ENCODE data around the gene SLC22A3. TPM values are rescaled to one million over a fixed set of nuclear protein-coding genes. Genes with fewer than 3 reads are reported as not detected.

SLC22A3 gene
- total RNA-seq, 4 donors from 2014 or later = 6.7 to 14.3 (median 13.2) TPM

- ATAC-seq (ENCODE audit: low FRiP score) = no peak
Measured at GRCh38 chr6:160328447-160328846, 19.7 kb upstream of the SLC22A3 start.

GRCh38 chr6:160329188-160329587 is 19.0 kb upstream of the SLC22A3 start:
- DNase-seq (ENCODE audit: low spot score) (no peak), ATAC-seq (ENCODE audit: low FRiP score) (no peak)
- TF ChIP-seq CTCF (IDR thresholded peaks at IDR 0.05) = no peak

More at GRCh38 chr6:160328447-160328846, 19.7 kb upstream of the SLC22A3 start:
- no peak for TF ChIP-seq CTCF (IDR thresholded peaks at IDR 0.05)
- no peak for DNase-seq (ENCODE audit: low spot score)

- no peak for DNase-seq (ENCODE audit: low spot score)
Measured at GRCh38 chr6:160330619-160331018, 17.6 kb upstream of the SLC22A3 start.

GRCh38 chr6:160331204-160331603 is 17.0 kb upstream of the SLC22A3 start:
- no peak for ATAC-seq (ENCODE audit: low FRiP score)
- TF ChIP-seq CTCF (IDR thresholded peaks at IDR 0.05) = no peak
- DNase-seq (ENCODE audit: low spot score) = no peak

More at GRCh38 chr6:160330619-160331018, 17.6 kb upstream of the SLC22A3 start:
- no peak for ATAC-seq (ENCODE audit: low FRiP score)
- no peak for TF ChIP-seq CTCF (IDR thresholded peaks at IDR 0.05)

GRCh38 chr6:160331753-160332152 is 16.4 kb upstream of the SLC22A3 start:
- ATAC-seq (ENCODE audit: low FRiP score) (no peak), DNase-seq (ENCODE audit: low spot score) (no peak)
- TF ChIP-seq CTCF (IDR thresholded peaks at IDR 0.05) = no peak

- DNase-seq (ENCODE audit: low spot score) (no peak), ATAC-seq (ENCODE audit: low FRiP score) (no peak)
- no peak for TF ChIP-seq CTCF (IDR thresholded peaks at IDR 0.05)
Measured at GRCh38 chr6:160333101-160333500, 15.1 kb upstream of the SLC22A3 start.

GRCh38 chr6:160333841-160334240 is 14.3 kb upstream of the SLC22A3 start:
- ATAC-seq (ENCODE audit: low FRiP score) = no peak
- TF ChIP-seq CTCF (IDR thresholded peaks at IDR 0.05) = no peak
- no peak for DNase-seq (ENCODE audit: low spot score)
